GM12875 (cell line): ENCODE results near the gene SLC9A2.

Experiments
- H3K4me3 ChIP-seq: one replicate; pipeline ENCODE4 v1.5.1; 2011; ENCODE audit warnings: low read depth, low read length, control low read depth
- CTCF ChIP-seq: IDR thresholded peaks from 2 replicates; pipeline ENCODE4 v1.5.1; 2011; ENCODE audit warnings: low read depth, mild to moderate bottlenecking, control low read depth, inconsistent platforms, low read length, moderate library complexity, borderline replicate concordance; ENCODE audit not compliant: insufficient read depth

Gene SLC9A2

GRCh38 chr2:102668171-102668570 lies 48.8 kb downstream of the SLC9A2 start:
- no peak for TF ChIP-seq CTCF
- no peak overlapping the region for H3K4me3 ChIP-seq

- no peak for TF ChIP-seq CTCF
- H3K4me3 ChIP-seq = no peak overlapping the region
These were observed 50.0 kb downstream of the SLC9A2 start for GRCh38 chr2:102669401-102669800.

GRCh38 chr2:102672107-102672776 lies 52.9 kb downstream of the SLC9A2 start:
- no peak overlapping the region for H3K4me3 ChIP-seq
- TF ChIP-seq CTCF = no peak

GRCh38 chr2:102674370-102674769 lies 55.0 kb downstream of the SLC9A2 start:
- TF ChIP-seq CTCF = no peak
- no peak overlapping the region for H3K4me3 ChIP-seq

- H3K4me3 ChIP-seq = no peak overlapping the region
- TF ChIP-seq CTCF = no peak
These were observed 55.5 kb downstream of the SLC9A2 start for GRCh38 chr2:102674836-102675235.

GRCh38 chr2:102677244-102678215 lies 58.2 kb downstream of the SLC9A2 start:
- no peak for TF ChIP-seq CTCF

GRCh38 chr2:102678442-102678841 lies 59.1 kb downstream of the SLC9A2 start:
- no peak for TF ChIP-seq CTCF
- H3K4me3 ChIP-seq = no peak overlapping the region

More at GRCh38 chr2:102677244-102678215, 58.2 kb downstream of the SLC9A2 start:
- no peak overlapping the region for H3K4me3 ChIP-seq
